NOMO-1 (cell line): Measurements from ENCODE around the gene ATXN3.

ENCODE experiments used
- DNase-seq, 2 experiments: peaks; one replicate each; lab custom pipeline; 2025; ENCODE audit not compliant: unreplicated experiment in 2 of 2; lab: John Stamatoyannopoulos, UW

ATXN3 gene

GRCh38 chr14:92106143-92106926 is at the start of gene ATXN3:
TSS of gene ATXN3 (minus strand) at chr14:92106582. CDS start at chr14:92106552, 30 bp downstream.
- DNase-seq, result peak; percentile 91 to 98

DNA sequence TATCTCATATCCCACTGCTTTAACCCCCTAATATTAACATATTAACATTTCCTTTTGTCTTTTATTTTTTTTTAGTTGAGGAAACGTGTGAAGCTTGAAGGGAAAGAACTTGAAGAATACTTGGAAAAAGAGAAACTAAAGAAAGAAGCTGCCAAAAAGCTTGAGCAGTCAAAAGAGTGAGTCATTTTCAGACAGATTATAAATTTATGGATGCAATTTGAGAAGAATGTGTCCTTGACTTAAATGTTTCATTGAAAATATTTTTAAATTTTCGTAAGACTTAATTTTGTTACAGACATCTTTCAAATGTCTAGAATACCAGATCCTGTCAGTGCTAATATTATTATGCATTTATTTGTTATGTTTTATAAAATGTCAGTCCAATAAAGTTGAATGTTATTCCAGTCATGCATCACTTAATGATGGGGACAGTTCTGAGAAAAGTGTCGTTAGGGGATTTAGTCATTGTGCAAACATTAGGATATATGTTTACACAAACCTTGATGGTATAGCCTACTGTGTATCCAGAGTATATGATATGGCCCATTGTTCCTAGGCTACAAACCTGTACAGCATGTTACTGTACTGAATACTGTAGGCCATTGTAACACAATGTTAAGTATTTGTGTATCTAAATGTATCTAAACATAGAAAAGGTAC is 48.0 kb upstream of the ATXN3 start:
- DNase-seq, result no peak

- DNase-seq, result no peak
Measured at GRCh38 chr14:92153581-92153980, 47.2 kb upstream of the ATXN3 start.

DNA sequence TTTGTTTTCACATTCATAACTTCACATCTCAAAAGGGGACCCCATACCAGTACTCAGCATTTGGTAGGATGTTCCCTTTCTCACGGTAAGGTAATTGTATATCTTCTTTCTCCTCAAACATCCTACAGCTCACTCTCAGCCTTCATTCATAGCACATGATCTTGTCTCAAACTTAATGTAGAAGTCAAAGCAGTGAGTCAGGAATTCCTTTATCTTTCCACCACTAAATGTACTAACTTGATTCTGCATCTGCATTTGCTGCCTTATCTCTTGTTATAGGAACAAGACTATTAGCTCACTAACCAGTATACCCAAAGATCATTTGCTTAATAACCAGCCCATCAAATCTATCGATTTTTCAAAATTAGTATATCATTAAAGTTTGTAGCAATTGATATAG is 38.3 kb upstream of the ATXN3 start:
- DNase-seq, result no peak

DNA sequence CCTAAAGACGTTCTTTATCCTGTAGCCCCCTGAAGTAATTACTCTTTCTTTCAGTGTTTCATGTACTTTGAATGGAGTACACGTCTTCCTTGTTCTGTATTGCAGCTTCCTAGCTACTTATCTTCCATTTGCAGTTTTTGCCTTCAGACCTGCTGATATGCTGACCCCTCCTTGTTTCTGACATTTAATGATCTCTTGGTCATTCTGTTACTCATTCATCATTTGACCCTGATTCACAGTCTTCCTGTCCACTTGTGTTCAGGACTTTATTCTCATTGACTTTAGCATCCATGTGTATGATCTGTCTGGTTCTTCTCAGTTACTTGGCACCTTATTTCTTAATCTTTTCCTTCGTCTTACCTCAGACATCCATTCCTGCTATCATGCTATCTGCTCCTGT is 37.6 kb upstream of the ATXN3 start:
- DNase-seq, result no peak

DNA sequence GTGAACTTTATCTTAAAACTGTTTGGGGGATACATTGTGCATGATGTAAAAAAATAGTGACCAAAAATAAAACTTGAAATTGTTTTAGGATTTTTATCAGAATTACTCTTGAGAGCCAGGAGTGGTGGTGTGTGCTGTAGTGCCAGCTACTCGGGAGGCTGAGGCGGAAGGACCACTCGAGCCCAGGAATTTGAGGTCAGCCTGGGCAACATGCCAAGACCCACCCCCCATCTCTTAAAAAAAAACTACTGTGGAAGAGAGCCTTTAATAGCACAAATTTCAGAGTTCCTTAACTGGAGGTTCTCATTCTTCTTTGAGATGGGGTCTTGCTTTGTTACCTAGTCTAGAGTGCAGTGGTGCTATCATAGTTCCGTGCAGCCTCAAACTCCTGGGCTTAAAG is 36.9 kb upstream of the ATXN3 start:
- no peak for DNase-seq

DNA sequence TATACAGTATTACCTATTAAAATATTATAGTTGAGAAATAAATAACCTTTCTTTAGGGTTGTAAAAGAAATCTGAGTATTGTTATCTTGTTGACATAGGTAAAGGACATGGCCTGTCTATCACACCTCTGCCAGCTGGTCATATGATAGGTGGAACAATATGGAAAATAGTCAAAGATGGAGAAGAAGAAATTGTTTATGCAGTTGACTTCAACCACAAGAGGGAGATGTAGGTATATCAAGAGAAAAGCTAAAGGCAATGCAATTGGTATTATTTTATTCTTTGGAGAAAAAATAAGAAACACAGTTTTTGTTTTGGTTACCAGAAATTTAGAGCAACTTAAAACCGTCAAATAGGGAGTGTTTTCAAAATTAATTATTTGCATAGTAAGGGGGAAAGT is 28.9 kb upstream of the ATXN3 start:
- peak in 1 of 2 experiments; percentile 25 for DNase-seq

- DNase-seq, result no peak
Measured at GRCh38 chr14:92134456-92134855, 28.1 kb upstream of the ATXN3 start.

DNA sequence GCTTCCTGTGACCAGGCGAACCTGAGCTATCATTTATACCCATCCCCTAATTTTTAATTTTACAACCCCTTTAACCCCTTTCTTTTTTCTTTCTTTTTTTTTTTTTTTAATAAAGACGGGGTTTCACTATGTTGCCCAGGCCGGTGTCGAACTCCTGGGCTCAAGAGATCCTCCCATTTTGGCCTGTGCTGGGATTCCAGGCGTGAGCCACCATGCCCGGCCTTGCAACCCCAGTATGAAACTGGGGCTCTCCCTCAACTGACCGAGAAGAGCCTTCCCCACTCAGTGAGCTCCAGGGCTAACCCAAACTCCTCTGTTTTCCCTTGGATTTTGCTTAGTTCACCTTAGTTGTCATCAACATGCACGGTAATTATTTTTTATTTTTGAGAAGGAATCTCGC is 16.4 kb upstream of the ATXN3 start:
- DNase-seq, result no peak

GRCh38 chr14:92122351-92122677 is 15.9 kb upstream of the ATXN3 start:
- DNase-seq, result peak in 1 of 2 experiments; percentile 24

GRCh38 chr14:92121670-92122350 is 15.4 kb upstream of the ATXN3 start, which contains the start of the genes CPSF2 and NDUFB1:
TSS of gene CPSF2 (plus strand) at chr14:92121969. CDS start at chr14:92130985, 9,016 bp downstream.
TSS of gene NDUFB1 (minus strand) at chr14:92121706. CDS start at chr14:92117637, 4,069 bp downstream.
- DNase-seq, result peak; percentile 79 to 92

DNA sequence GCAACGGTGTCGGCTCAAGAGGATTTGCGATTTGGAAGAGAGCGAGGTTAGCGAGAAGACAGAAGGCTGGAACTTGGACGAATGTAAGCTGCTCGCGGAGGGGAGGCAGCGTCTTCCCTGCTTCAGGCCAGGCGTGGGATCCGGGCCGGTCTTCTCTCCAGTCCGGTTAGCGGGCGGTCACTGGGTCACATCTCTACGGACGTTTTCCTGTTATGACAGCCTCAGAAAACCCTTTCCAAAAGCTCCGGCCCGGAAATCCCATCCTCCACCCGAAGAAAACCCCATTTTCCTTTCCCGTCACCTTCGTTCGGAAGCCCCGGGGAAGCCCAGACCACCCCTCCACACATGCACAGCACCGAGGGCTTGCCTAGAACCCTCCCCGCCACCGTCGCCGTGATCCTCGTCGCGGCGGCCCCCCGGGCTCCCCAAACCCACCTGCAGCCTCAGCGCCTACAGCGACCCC is 14.9 kb upstream of the ATXN3 start:
- DNase-seq, result peak in 1 of 2 experiments; percentile 23

DNA sequence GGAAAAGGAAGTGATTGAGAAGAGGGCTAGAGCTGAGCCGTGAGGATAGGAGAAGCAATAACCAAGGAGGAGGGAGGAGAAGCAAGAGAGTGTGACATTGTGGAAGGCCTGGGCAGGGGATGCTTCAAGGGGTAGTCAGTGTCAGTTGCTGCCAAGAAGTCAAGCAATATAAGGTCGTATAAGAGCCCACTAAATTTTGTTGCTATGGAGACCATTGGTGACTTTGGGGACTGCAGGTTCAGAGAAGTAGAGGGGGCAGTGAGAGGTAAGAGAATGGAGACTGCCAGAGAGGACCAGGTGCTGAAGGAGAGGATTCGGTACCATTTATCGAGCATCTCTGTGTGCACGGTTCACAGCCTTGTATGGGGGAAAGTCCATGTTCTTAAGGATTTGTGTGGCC is 3.1 kb upstream of the ATXN3 start:
- DNase-seq, result no peak

DNA sequence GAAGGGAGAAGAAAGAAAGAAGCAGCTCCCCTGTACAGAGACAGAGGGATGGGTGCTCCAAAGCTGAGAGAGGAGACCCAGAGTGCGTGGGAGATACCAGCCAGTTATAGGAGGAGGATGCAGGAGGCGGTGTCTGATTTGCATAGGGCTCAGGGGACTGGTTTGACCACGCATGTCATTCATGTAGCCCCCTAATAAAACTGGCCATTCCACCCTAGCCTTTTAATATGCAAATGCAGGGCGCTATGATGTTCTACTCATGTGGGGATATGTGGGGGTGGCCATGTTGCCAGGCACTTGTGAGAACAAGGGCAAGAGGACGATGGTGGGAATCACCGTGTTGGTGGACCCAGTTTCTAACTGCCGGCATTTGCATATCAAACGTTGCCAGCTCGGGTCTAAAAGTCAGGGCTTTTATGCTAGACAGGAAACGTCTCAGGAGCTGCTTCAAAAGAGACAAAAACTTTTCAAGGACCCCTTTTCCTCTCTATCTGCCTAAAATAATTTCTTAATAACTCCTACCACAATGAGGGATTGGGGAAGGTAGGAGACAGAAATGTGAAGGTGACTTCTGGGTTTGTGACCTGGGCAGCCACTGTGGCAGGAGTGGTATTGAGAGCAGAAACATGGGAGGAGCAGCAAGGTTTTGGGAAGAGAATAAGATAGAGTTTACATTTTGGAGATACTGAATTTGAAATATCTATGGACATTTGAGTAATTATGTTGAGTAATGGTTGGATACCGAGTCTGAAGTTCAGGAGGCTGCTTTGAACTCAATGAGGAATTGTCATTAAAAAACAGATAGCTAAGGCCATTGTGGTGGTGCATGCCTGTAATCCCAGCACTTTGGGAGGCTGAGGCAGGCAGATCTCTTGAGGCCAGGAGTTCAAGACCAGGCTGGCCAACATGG is 2.2 kb upstream of the ATXN3 start:
- no peak for DNase-seq

GRCh38 chr14:92105893-92106142 is 564 bp downstream of the ATXN3 start:
- DNase-seq, result peak; percentile 45 to 46

- no peak for DNase-seq
Measured at GRCh38 chr14:92105073-92105892, 1.1 kb downstream of the ATXN3 start.

DNA sequence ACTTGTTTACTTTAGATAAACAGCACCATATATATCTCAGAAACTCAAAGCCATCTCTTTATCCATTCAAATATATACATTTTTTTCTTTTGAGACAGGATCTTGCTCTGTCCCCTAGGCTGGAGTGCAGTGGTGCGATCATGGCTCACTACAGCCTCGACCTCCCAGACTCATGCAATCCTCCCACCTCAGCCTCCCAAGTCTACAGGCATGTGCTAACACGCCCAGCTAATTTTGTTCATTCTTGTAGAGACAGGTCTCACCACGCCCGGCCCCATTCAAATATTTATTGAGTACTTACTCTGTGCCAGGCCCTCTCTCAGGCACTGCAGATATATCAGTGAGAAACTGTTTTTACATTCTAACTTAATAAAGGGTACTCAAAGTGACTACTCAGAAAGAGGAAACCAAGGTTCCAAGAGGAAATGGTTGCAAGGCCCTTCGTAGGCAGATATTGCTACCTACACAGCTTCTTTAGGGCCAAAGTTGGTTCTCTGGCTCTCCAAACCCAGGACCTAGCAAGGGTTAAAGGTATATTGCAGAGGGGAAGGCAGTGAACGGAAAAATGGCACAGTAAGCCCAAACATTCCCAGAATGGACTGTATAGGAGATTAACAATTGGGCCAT is 2.9 kb downstream of the ATXN3 start:
- peak in 1 of 2 experiments; percentile 17 for DNase-seq

DNA sequence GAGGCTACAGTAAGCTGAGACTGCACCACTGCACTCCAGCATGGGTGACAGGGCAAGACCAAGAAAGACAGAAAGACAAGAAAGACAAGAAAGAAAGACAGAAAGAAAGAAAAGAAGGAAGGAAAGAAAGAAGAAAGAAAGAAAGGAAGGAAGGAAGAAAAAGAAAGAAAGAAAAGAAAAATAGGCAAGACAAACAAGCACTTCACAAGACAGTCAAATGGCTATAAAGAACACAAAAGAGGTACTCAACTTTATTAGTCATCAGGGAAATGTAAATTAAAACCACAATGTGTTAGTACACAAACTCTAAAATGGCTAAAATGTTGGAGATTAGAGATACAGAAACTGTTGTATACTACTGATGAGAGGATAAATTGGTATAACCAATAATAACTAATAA is 6.6 kb downstream of the ATXN3 start:
- no peak for DNase-seq

DNA sequence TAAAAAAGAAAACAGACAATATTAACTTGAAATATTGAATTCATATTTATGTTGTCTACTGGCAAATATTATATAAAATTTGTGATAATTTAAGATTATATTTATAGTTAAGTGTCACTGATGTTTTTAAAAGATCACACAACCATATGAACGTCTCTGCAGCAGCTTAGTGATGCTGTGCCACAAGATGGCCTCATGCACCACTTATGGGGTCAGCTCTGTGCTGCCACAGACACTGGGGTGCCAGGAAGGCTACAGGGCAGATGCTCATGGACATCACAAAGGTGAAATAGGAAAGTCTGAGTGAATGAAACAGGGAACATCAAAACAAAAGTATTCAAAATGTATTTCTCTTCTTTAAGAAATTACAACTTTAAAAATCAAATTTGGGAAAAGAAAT is 13.1 kb downstream of the ATXN3 start:
- DNase-seq, result no peak
